ENCODE measurements around the gene FURIN.

GRCh38 chr15:90907051-90907660, 38.8 kb downstream of the FURIN start:
- TF ChIP-seq CTCF (IDR thresholded peaks at IDR 0.05; ENCODE audit: control extremely low read depth in 1 of 3, insufficient read depth in 1 of 3, low read depth in 1 of 3, low read length in 3 of 3) (no peak), ZNF274 (IDR thresholded peaks at IDR 0.05; ENCODE audit: borderline replicate concordance, extremely low read depth, low read length) (no peak), SIX5 (IDR thresholded peaks at IDR 0.05; ENCODE audit: low read depth, low read length) (no peak), TAF1 (IDR thresholded peaks at IDR 0.05; ENCODE audit: low read depth, low read length) (no peak), NRF1 (IDR thresholded peaks at IDR 0.05; ENCODE audit: low read depth, low read length) (no peak), HDAC6 (IDR thresholded peaks at IDR 0.05; ENCODE audit: low read depth, low read length) (no peak), RBBP5 (IDR thresholded peaks at IDR 0.05; ENCODE audit: borderline replicate concordance, low read depth, low read length) (no peak), EP300 (IDR thresholded peaks at IDR 0.05; ENCODE audit: borderline replicate concordance in 1 of 2, low read depth in 2 of 2, low read length in 2 of 2) (no peak), SIN3A (conservative IDR thresholded peaks at IDR 0.05 in 1 of 2, IDR thresholded peaks at IDR 0.05 in 1 of 2; ENCODE audit: low read depth in 1 of 2, low read length in 2 of 2) (no peak), POLR2A (IDR thresholded peaks at IDR 0.05; ENCODE audit: control extremely low read depth in 1 of 2, low read depth in 2 of 2, low read length in 2 of 2) (no peak), ATF2 (IDR thresholded peaks at IDR 0.05; ENCODE audit: low read length) (no peak), EZH2 (IDR thresholded peaks at IDR 0.05; ENCODE audit: low read depth, low read length, severe bottlenecking) (no peak)

Measured in H1 (cell line).